ENCODE results near the gene POLR2C. TPM values are rescaled to one million over a fixed set of nuclear protein-coding genes. Genes with fewer than 3 reads are reported as not detected.
A peak's percentile ranks its signal among the peaks of the same experiment; 100 is the strongest.

Gene POLR2C
- total RNA-seq, 6 experiments from 2014 or later, result 66.0 to 79.4 (median 71.3) TPM

GRCh38 chr16:57479976-57480753, 17.7 kb downstream of the POLR2C start:
- H3K4me1 Mint-ChIP-seq (ENCODE audit: low read depth), result peaks cover 29% of the 10 kb centered on the region
- no peaks in the 10 kb centered on the region for H3K36me3 Mint-ChIP-seq (ENCODE audit: low read depth)
- H3K9me3 Mint-ChIP-seq, result no peaks in the 10 kb centered on the region
- TF ChIP-seq CTCF (IDR thresholded peaks at IDR 0.05), result no peak
- peak overlapping the region; percentile 95 for H3K4me3 Mint-ChIP-seq
- no peaks in the 10 kb centered on the region; the same call in none of the 2 replicates for H3K27me3 Mint-ChIP-seq (ENCODE audit: insufficient read depth)
- peak overlapping the region; percentile 87 for H3K27ac Mint-ChIP-seq
- DNase-seq, result peak; percentile 36

GRCh38 chr16:57480754-57481230, 18.3 kb downstream of the POLR2C start:
- Mint-ChIP-seq H3K36me3 (ENCODE audit: low read depth) (no peaks in the 10 kb centered on the region), H3K4me1 (ENCODE audit: low read depth) (peaks cover 35% of the 10 kb centered on the region), H3K9me3 (no peaks in the 10 kb centered on the region), H3K4me3 (peak overlapping the region; percentile 95; the same call in 1 of the 2 replicates), H3K27me3 (ENCODE audit: insufficient read depth) (no peaks in the 10 kb centered on the region; the same call in none of the 2 replicates), H3K27ac (peak overlapping the region; percentile 87; the same call in 1 of the 2 replicates)
- no peak for DNase-seq
- no peak for TF ChIP-seq CTCF (IDR thresholded peaks at IDR 0.05)

- peaks cover 36% of the 10 kb centered on the region for H3K4me1 Mint-ChIP-seq (ENCODE audit: low read depth)
- H3K36me3 Mint-ChIP-seq (ENCODE audit: low read depth), result no peaks in the 10 kb centered on the region
- no peaks in the 10 kb centered on the region for H3K9me3 Mint-ChIP-seq
- H3K4me3 Mint-ChIP-seq, result no peak overlapping the region
- no peak overlapping the region for H3K27ac Mint-ChIP-seq
- H3K27me3 Mint-ChIP-seq (ENCODE audit: insufficient read depth), result no peaks in the 10 kb centered on the region; the same call in none of the 2 replicates
- TF ChIP-seq CTCF (IDR thresholded peaks at IDR 0.05), result no peak
- no peak for DNase-seq
Observed at GRCh38 chr16:57481421-57481820, 18.9 kb downstream of the POLR2C start.

- Mint-ChIP-seq H3K9me3 (no peaks in the 10 kb centered on the region), H3K4me3 (no peak overlapping the region), H3K36me3 (ENCODE audit: low read depth) (no peaks in the 10 kb centered on the region), H3K4me1 (ENCODE audit: low read depth) (peaks cover 47% of the 10 kb centered on the region), H3K27ac (no peak overlapping the region), H3K27me3 (ENCODE audit: insufficient read depth) (no peaks in the 10 kb centered on the region; the same call in none of the 2 replicates)
- DNase-seq, result no peak
- TF ChIP-seq CTCF (IDR thresholded peaks at IDR 0.05), result no peak
Observed at GRCh38 chr16:57482845-57483545, 20.5 kb downstream of the POLR2C start.

GRCh38 chr16:57483725-57484514, 21.4 kb downstream of the POLR2C start:
- H3K27me3 Mint-ChIP-seq (ENCODE audit: insufficient read depth), result no peaks in the 10 kb centered on the region; the same call in none of the 2 replicates
- DNase-seq, result no peak
- no peak overlapping the region for H3K27ac Mint-ChIP-seq
- H3K9me3 Mint-ChIP-seq, result no peaks in the 10 kb centered on the region
- TF ChIP-seq CTCF (IDR thresholded peaks at IDR 0.05), result no peak
- H3K4me3 Mint-ChIP-seq, result no peak overlapping the region
- peaks cover 39% of the 10 kb centered on the region for H3K4me1 Mint-ChIP-seq (ENCODE audit: low read depth)
- H3K36me3 Mint-ChIP-seq (ENCODE audit: low read depth), result no peaks in the 10 kb centered on the region
